Measurements from ENCODE around the gene HKDC1.
"Not testable (repeated sequence)": the region's sequence is repeated elsewhere in the genome, so short reads cannot be mapped to it uniquely, and the experiment has no call there.

Gene HKDC1, protein sequence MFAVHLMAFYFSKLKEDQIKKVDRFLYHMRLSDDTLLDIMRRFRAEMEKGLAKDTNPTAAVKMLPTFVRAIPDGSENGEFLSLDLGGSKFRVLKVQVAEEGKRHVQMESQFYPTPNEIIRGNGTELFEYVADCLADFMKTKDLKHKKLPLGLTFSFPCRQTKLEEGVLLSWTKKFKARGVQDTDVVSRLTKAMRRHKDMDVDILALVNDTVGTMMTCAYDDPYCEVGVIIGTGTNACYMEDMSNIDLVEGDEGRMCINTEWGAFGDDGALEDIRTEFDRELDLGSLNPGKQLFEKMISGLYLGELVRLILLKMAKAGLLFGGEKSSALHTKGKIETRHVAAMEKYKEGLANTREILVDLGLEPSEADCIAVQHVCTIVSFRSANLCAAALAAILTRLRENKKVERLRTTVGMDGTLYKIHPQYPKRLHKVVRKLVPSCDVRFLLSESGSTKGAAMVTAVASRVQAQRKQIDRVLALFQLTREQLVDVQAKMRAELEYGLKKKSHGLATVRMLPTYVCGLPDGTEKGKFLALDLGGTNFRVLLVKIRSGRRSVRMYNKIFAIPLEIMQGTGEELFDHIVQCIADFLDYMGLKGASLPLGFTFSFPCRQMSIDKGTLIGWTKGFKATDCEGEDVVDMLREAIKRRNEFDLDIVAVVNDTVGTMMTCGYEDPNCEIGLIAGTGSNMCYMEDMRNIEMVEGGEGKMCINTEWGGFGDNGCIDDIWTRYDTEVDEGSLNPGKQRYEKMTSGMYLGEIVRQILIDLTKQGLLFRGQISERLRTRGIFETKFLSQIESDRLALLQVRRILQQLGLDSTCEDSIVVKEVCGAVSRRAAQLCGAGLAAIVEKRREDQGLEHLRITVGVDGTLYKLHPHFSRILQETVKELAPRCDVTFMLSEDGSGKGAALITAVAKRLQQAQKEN

DNA sequence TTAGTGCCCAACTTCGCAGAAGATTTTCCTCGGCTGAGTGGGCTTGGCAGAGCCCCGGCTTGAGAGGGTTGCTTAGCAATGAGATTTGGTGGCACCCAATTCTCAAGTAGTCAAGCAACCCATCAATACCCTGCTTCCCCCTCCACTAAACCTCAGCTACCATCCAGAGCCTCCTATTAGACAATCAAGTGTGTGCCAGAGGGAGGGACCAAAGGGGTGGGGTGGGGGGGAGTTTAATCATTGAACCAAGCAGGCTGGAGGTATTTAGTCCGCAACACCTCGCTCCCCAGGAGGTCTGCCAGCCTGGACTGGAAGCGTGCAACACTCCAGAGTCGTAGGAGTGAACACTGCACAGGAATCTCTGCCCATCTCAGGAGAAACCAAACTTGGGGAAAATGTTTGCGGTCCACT lies at the start of gene HKDC1:
TSS of gene HKDC1 (plus strand) at position 292 of the 411 bp plus-strand sequence. CDS start at position 396, 104 bp downstream.
- DNase-seq, result no peak

DNA sequence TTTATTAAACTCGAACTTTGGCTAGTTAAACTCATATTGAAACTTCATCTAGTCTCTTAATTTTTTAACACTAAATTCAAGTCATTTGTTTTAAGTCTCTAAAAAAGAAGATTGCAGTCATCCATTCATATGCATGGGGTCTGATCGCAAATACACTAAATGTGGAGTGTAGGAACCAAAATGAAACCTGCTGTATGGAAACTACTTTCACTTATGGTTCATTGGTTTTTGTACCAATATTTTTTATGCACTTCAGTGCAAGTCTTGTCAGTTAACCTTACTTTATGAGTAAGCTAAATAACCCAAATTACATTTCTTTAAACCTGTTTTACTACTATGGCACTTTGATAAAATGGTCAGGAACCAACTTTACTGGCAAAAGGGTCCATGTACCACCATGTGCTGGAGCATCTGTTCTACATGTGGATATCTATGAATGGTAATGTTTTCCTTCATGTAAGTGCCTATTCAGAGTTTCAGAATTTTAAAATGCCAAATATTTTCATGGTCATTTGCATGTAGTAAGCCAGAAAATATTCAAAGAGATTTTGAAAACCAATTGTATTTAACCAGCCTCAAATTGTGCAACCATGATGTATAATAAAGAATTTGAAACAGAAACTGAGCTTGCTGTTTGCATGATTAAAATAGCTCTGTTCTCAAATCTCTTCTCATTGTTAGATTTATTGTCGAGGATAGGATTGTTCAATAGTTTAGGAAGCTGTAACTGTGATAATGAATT lies 47.7 kb upstream of the HKDC1 start:
- no peak for DNase-seq

DNA sequence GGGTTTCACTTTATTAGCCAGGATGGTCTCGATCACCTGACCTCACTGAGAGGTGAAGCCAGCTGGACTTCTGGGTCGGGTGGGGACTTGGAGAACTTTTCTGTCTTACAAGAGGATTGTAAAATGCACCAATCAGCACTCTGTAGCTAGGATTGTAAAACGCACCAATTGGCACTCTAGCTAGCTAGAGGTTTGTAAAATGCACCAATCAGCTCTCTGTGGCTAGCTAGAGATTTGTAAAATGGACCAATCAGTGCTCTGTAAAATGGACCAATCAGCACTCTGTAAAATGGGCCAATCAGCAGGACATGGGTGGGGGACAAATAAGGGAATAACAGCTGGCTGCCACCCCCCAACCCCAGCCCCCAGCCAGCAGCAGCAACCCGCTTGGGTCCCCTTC lies 44.8 kb upstream of the HKDC1 start:
- DNase-seq, result not testable (repeated sequence)

DNA sequence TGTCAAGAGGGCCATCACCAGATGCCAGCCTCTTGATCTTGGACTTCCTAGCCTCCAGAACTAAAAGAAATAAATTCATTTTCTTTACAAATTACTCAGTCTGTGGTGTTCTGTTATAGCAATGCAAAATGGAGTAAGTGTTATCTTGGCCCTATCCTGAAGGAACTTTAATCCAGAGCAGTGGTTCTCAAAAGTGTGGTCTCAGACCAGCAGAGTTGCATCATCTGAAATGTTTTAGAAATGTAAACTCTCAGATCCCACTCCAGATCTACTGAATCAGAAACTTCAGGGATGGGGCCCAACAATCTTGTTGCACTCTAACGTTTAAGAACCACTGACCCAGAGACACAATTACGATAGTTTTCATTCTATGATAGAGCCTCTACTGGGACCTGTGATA lies 43.3 kb upstream of the HKDC1 start:
- no peak for DNase-seq

DNA sequence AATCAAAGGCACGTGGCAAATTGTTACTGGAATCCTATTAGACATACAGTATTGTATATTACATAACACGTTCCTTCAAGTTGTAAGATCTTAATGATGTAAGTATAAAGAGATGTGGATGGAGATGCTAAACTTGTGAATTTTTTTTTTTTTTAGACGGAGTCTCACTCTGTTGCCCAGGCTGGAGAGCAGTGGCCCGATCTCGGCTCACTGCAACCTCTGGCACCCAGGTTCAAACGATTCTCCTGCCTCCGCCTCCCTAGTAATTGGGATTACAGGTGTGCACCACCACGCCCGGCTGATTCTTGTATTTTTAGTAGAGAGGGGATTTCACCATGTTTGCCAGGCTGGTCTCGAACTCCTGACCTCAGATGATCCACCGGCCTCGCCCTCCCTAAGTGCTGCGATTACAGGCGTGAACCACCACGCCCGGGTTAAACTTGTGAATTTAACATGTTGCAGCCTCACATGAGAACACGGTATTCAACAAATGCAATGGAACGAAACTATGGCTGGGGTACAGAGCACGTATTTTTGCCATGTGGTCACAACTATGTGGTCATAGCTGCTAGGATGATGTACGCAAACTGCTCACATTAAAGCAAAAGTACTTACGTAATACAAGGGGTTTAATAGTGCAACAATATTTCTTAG lies 40.9 kb upstream of the HKDC1 start:
- peak in 3 of 6 experiments; percentile 24 to 46 (median 37) for DNase-seq

DNA sequence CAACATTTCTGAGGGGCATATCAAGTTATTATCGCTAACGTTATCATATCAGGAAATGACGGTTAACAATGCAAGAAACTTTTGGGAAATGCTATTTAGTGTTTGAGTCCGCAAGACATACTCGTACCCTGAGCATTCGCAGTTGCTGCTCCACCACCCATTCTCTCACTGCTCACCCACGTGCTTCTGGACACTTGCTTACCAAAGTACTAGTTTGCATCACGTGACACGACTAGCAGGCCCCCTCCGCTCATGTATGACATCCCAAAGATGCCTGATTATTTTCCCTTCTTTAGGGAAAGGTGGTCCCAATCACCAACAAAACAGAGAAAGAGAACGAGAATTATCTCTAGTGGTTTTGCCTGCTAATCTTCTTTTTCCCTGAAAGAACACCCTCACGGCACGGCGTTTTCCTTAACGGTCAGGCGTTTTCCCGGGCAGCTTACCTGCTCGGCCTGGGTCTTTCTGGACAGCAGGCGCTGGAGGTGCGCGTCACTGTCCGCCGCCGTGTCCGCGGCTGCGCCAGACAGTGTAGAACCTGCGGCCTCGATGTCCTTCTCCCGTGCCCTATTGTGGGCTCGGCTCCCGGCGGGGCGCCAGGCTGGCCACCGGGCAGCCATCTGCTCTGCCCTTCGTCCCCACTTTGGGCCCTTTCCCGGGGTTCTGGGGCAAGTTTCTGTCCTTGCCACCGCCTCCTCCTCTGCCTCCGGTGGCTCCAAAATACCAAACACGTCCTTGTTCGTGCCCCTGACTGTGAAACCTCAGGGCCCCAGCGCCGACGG lies 40.2 kb upstream of the HKDC1 start, which contains the start of gene SUPV3L1:
TSS of gene SUPV3L1 (plus strand) at position 492 of the 782 bp plus-strand sequence. CDS start at position 550, 58 bp downstream.
- DNase-seq, result peak; percentile 74 to 94 (median 84)

DNA sequence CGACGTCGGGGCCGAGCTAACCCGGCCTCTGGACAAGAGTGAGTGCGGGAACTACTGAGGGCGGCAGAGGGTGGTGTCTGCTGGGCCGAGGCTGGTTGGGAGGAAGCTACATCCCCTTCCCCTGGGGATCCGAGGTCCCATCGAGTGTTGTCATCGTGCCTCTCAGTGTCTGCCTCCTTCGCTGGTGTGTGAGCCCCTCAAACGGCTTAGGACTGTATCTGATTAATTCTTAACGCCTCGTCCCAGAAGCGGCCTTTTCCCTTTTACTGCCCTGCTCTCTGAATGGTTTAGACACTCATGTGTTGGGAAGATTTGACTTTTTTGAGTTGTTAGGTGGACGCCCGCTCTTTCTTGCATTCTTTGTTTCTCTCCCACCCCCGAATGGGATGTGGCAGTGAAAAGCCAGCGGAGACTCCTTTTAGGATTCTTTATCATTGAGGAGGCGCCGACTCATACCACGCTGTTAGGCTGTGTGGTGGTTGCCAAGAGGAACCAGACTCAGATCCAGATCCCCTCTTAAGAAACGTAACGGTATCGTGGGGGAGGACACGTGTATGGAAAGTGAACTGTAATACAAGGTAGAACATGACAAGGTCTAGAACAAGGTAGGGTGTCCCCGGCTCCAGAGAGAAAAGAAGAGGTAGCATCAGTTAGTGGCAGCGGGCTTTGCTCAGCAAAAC lies 39.5 kb upstream of the HKDC1 start:
- DNase-seq, result no peak

DNA sequence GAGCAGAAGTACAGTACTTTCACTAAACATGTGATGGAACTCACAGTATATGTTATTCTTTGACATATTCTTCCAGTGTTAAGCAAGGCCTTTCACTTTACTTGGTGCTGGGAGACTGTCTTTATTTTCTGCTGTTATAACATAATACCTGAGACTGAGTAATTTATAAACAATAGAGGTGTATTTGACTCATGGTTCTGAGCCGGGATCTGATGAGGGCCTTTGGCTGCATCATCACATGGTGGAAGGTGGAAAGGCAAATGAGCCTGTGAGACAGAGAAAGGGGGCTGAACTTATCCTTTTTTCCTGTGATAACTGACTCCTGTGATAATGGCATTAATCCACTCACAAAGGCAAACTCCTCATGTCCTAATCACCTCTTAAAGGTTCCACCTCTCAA lies 38.7 kb upstream of the HKDC1 start:
- no peak for DNase-seq

DNA sequence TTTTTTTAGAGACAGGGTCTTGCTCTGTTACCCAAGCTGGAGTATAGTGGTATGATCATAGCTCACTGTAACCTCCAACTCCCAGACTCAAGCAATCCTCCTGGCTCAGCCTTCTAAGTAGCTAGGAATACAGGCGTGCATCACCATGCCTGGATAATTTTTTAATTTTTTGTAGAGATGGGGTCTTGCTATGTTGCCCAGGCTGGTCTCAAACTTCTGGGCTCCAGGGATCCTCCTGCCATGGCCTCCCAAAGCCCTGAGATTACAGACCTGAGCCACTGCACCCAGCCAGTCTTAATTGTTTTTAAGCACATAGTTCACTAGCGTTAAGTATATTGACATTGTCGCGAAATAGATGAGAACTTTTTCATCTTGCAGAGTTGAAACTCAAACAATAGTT lies 38.1 kb upstream of the HKDC1 start:
- DNase-seq, result no peak

DNA sequence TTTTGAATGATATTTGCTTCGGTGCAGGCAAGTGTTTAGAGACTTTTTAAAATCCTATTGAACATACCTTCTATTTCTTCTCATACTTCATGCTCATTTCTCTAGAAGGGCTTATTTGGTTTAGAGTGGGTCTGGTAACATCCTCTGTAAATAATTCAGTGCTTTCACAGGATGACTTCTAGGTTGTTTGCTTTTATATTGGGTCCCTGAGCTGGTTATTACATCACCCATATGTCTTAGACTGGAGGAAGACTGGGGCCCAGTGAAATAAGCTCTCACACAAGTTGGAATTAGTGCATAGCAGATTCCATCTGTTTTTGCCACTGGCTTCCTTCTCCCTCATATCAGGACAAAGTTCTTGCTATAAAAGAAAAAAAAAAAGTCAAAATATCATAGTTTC lies 33.6 kb upstream of the HKDC1 start:
- no peak for DNase-seq

DNA sequence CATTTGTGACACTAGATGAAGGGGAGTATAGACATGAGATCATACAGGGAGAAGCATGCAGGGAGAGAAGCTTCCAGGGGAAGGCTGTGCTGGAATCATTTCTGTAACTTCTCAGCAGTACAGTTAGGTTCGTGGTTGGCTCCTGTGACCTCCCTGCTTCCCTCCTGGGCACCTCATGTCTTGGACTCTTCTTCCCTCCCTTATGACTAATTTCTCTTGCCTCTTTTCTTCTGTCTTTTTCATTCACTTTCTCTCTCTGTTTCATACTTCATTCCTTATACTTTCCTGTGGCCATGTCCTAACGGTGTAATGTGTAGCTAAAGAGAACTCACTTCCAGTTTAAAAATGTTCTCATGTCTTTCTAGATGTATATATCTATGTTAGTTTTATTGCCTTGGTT lies 19.1 kb upstream of the HKDC1 start:
- no peak for DNase-seq

DNA sequence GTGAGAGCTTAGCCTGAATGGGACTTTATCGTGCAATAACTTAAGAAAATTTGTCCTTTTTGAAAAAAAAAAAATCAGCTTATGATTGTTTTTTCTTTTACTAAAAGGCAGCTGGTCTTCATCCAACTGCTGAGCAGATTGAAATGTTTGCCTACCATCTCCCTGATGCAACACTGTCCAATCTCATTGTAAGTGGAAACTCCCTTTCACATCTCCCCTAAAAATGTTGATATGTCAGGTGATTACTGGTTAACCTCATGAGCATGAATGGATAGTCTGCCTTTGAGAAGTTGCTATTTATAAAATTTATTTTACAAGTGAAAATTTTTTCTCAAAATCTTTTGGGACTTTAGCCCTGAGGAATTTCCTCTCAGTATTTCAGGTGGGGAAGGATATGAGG lies 17.8 kb upstream of the HKDC1 start:
- DNase-seq, result no peak

DNA sequence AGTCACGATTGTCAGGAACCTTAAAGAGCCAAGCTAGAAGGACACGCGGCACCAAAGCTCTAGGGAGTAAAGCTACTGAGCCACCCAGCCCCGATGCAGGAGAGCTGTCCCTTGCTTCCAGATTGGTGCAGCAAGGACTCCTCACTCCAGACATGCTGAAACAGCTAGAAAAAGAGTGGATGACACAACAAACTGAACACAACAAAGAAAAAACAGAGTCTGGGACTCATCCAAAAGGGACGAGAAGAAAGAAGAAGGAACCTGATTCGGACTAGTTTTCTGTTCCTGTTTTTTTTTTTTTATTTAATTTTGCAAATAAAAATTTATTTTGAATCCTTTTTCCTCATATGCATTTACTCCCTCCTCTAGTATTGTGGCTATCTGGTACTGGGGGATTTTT lies 11.4 kb upstream of the HKDC1 start:
- no peak for DNase-seq

DNA sequence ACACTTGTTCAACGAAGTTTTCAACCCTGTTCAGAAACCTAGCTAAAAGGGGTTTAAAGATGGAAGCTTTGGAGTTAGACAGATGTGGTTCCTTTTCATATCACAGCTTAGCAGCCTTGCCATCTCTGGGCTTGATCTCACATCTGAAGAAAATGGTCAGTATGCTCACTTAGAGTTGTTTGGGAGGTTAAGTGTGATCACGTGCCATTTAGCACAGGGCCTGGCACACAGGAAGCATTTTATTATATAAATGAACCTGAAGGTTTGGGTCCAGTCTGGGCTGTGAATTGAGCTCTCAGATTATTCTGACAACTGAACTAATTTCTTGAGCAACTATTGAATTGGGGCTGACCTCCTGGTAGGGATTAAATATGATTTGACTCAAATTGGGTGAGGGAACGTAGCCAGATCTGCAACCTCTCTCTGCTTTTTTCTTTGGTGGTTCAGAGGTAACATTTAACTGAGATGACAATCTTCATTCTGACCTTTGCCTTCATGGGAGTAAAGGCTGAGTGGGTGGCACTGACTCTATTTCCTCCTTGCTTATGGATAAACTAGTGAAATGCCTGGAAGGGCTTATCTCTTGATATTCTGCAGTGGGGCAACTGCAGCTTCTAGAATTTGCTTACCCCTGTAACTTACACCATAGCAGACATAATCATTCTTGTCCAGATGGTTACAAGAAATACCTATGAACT lies 10.2 kb upstream of the HKDC1 start:
- no peak for DNase-seq

DNA sequence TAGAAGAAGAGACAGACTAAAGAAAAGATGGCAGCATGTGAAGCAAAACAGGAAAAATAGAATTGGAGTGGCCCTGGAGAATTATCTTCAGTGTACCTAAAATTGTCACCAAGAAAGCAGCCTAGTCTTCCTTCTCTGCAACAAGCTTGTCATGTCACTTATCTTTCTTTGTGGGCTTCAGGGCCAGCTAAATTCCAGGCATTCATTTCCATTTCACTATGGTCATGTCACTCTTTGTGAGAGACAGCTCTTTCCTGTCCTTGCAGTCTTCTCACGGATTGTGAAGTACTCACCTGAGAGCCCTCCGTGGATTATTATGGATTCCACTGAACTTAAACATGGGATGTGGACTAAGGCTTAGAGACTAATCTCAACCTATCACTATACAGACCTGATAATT lies 9.0 kb upstream of the HKDC1 start:
- DNase-seq, result no peak

DNA sequence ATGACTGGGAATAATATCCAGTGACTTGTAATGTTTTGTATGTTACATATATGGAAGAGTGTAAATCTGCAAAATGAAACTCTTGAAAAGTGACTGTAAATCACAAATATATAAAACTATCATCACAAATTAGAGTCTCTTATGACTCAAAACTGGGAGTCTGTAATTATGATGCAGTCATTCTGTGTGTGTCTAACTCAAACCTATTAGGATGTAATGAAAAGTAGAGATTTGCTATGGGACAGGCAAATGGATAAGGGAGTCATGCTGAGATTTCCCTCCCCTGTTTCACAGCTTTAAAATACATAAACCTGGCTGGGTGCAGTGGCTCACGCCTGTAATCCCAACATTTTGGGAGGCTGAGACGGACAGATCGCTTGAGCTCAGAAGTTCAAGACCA lies 8.6 kb upstream of the HKDC1 start:
- DNase-seq, result no peak

DNA sequence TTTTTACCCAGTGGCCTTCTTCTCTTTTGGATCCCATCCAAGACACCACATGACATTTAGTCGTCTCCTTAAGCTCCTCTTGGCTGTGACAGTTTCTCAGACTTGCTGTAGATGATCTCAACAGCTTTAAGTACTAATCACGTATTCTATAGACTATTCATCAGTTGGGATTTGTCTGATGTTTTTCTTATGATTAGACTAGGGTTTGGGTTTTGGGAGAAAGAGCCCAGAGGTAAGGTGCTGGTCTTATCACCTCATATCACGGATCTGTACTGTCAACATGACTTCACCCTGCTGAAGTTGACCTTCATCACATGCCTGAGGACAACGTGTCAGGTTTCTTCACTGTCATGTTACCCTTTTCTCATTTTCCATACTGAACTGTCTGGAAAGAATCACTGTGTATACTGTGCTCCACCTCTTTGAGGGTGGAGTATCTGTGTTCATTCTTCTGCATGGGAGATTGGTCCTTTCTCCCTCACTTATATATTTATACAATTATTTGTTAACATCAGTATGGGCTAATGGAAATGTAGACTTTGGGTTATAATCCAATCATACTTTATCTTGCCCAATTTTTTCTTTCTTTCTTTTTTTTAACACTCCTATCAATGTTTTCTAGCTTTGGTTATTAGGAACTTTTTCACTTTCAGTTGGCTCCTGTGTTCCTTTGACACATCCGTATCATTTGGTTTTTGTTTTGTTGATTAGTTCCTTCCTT lies 6.4 kb upstream of the HKDC1 start:
- no peak for DNase-seq

DNA sequence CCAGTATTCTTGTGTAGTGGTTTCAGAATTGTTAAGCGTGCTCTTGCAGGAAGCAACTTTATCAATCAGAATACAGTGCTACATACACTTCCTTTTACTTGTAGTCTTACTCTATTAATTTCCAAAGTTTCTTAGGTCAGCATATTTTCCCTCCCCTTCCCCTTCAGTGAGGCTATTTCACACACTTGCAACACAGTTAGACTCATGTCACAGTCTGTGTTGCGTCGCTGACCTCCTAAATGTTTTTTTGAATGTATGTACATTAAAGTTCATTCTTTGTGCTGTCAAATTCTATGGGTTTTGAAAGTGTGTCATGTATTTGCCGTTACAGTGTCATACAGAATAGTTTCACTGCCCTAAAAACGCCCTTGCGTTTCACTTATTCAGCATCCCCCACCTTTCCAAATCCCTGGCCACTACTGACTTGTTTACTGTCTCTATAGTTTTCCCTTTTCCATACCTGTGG lies 5.4 kb upstream of the HKDC1 start:
- DNase-seq, result no peak

DNA sequence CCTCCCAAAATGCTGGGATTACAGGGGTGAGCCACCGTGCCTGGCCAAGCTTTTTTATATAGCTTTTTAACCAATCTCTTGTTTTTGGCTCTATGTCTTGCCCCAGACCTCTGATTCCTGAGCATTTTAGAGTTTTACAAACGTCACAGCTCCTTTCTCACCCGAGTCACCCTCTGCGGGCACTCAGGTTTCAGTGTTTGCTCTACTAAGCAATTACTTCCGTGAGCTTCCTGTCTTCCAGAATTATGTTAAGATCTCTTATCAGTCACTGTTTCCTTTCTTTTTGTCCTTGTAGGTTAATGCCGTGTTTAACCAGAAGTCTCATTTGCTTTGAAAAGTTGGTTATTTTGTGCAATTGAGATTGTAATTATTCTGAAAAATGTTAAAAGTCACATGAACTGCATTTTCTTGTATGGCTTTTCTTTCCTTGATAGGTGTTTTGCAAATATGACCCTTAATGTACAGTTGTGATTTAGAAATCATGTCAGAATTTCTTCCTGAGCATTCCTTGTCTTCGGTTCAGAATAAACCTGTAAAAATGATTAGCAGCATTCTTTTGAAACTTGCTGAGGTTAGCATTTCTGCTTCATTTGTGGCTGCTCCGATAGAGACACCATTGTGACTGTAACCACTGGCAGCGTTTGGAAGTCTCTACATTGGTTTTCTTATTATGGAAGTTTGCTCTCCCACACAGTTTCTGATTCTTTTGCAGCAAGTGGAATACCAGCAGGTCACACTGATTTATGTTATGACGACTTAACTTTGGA lies 4.5 kb upstream of the HKDC1 start:
- peak in 1 of 6 experiments; percentile 28 for DNase-seq

All from stimulated activated naive CD4-positive, alpha-beta T cell (primary cell).